ENCODE results near the gene SLC12A3.
"Not testable (repeated sequence)": the region's sequence is repeated elsewhere in the genome, so short reads cannot be mapped to it uniquely, and the experiment has no call there.

SLC12A3 gene

DNA sequence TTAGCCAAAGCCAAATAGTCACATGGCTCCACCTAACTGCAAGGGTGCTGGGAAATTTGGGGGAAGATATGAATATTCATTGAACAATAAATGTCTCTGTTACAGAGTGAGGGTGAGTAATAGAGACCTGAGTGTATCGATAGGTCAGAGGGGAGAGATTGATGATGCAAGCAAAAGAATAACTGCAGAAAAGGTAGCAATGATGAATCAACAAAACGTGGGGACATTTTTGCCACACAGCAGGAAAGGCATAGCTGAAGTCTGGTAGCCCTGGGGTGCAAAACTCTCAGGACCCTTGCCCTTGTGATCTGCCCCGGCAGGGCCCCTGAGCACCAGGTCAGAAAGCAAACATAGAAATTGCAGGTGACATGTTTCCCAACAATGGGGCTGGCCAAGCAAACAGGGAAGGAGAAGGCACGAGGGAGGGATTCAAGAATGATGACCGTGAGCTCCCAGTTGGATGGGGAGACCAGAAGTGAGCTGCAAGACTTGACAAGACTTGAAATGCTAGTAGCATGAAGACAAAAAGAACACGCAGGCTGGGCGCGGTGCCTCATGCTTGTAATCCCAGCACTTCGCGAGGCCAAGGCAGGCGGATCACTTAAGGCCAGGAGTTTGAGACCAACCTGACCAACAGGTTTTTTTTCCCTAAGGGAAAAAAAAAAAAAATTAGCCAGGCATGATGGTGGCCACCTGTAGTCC is 54.2 kb downstream of the SLC12A3 start:
- DNase-seq (ENCODE audit: low spot score) = no peak

DNA sequence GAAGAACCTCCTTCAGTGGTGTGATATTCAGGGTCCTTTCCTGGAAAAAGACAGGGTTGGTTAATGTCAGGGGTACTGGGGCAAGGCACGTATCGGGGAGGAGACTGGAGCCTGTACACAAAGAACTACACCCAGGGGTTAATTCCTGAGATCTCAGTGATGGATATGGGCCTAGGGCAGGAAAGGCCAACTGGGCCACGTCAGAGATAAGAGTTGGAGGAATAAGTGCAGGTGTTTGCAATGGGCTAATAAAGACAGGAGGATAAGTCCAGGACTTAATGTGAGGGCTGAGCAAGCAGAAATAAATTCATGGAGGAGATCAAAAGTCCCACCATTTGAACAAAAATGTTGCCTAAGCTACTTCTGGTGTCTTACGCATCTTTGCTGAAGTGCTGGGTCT is 56.6 kb downstream of the SLC12A3 start:
- no peak for DNase-seq (ENCODE audit: low spot score)

DNA sequence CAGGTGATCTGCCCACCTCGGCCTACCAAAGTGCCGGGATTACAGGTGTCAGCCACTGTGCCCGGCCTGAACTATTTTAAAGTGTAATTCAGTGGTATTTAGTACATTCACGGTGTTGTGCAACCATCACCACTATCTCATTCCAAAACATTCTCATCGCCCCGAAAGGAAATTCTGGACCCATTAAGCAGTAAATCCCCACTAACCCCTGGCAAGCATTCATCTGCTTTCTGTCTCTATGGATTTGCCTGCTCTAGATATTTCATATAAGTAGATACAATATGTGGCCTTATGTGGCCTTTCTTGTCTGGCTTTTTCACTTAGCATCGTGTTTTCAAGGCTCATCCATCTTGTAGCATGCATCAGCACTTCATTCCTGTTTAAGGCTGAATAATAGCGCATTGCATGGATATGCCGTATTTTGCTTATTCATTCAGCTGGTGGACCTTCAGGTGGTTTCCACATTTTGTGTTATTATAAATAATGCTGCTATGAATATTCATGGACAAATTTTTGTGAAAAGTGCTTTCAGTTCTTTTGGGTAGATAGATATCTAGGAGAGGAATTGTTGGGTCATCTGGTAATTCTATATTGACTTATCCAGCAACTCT is 58.6 kb downstream of the SLC12A3 start:
- DNase-seq (ENCODE audit: low spot score) = no peak

DNA sequence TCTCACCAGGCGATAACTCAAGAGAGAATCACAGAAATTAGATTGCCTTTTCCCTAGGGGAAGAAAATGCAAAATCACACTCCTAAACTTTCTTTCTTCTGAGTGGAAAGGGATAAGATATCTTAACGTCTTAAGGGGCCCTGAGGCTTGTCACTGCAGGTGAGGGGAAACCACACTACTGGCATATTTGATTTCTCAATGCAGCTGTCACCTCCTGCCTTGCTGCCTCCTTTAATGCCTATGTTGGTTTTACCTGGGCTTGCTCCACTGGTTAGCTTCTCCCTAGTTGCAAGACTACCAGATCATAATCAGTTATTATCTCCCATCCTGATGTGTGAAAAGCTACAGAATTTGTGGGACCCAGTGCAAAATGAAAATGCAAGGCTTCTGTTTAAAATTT is 62.5 kb downstream of the SLC12A3 start:
- DNase-seq (ENCODE audit: low spot score) = no peak

DNA sequence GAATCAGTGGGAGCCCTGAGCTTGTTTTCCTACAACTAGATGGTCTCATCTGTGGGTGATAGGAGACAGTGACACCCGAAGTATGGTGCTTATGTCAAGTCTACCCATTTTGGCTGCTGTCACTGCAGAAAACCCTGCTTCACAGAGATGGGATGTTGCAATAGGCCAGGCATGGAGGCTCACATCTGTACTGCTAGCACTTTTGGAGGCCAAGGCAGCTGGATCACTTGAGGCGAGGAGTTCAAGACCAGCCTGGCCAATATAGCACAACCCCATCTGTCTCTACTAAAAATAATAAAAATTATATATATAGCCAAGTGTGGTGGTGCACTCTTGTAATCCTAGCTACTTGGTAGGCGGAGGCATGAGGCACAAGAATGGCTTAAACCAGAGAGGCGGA is 64.6 kb downstream of the SLC12A3 start:
- DNase-seq (ENCODE audit: low spot score) = no peak

DNA sequence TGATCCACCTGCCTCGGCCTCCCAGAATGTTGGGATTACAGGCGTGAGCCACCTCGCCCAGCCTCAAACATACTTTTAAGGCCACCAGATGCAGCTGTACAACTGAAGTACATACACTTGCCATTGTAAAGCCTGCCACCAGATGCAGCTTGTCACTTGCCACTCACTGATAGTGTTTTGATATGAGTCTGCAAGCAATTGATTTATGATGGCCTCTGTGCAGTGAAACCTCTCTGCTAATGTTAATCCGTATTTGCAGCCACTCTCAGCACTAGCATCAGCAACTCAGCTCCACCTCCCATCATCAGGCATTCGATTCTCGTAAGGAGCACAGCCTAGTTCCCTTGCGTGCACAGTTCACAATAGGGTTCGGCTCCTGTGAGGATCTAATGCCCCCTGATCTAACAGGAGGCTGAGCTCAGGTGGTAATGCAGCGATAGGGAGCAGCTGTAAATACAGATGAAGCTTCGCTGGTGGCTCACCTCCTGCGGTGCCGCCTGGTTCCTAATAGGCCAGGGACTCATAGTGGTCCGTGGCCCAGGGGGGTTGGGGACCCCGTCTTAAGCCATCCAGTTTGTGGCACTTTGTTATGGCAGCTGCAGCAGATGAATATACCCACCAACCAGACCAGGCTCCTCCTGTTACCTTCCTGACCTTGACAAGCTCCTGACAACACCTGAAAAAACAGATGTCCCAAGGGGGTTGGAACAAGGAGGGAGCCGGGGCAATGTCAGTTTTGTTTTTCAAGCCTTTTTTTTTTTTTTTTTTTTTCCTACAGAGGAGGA is 65.7 kb downstream of the SLC12A3 start:
- no peak for DNase-seq (ENCODE audit: low spot score)

DNA sequence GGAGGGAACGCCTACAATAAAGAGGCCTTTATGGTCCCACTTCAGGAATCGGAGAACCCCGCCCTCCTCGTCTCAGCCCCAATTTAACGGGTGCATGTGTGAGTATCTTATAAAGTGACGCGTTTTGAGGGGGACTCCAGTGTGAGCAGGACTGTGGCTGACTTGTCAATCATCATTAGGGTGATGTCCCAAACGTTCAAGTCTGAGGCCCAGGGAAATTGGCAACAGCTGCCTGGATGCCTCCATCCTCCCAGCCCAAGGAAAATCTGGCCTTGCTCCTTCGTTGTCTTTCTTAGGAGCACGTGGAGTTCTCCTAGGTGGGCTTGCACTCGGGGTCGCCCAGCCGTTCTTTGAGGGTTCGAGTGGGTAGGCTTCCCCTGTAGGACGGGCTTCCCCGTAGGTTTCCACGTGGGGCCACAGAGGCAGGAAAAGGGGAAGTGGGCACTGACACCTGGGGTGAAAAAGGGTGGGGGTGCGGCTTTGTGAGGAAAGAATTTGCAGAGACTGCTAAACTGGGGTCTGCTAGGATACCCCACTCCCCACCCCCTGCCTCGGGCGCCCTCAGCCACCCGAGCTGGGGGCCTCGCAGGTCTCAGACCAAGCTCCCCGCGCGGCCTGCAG is 66.4 kb downstream of the SLC12A3 start:
- DNase-seq (ENCODE audit: low spot score) = peak; percentile 91

DNA sequence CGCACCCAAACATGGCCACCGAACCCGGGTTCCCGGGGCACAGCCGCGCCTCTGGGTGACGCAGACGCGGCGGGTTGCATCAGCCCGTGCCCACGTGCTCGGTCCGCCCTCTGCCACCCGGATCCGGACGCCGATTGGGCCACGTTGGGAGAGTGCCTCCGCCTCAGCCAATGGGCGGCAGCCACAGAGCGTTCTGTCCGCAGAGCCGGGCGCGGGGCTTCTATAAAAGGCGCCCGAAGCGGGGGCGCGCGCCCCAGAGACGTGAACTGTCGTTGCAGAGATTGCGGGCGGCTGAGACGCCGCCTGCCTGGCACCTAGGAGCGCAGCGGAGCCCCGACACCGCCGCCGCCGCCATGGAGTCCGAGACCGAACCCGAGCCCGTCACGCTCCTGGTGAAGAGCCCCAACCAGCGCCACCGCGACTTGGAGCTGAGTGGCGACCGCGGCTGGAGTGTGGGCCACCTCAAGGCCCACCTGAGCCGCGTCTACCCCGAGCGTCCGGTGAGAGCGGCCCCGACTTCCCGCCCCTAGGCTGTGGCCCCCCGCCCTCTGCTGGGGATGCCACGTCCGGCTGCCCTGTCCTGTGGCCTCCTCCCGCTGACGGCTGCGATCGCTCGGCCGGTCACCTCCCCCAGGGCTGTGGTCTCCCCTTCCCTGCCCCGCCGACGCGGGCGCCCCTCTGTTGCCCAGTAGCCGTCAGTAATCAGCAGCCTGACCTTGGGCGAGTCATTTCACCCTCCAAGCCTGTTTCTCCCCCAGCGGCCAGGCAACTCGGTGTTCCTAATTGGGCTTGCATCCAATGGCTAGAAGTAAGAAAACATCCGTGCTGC is 67.1 kb downstream of the SLC12A3 start, which contains the start of gene HERPUD1:
HERPUD1 (plus strand) TSS at position 251 of the 829 bp plus-strand sequence; CDS start at position 354, 103 bp downstream.
- DNase-seq (ENCODE audit: low spot score) = peak; percentile 99

DNA sequence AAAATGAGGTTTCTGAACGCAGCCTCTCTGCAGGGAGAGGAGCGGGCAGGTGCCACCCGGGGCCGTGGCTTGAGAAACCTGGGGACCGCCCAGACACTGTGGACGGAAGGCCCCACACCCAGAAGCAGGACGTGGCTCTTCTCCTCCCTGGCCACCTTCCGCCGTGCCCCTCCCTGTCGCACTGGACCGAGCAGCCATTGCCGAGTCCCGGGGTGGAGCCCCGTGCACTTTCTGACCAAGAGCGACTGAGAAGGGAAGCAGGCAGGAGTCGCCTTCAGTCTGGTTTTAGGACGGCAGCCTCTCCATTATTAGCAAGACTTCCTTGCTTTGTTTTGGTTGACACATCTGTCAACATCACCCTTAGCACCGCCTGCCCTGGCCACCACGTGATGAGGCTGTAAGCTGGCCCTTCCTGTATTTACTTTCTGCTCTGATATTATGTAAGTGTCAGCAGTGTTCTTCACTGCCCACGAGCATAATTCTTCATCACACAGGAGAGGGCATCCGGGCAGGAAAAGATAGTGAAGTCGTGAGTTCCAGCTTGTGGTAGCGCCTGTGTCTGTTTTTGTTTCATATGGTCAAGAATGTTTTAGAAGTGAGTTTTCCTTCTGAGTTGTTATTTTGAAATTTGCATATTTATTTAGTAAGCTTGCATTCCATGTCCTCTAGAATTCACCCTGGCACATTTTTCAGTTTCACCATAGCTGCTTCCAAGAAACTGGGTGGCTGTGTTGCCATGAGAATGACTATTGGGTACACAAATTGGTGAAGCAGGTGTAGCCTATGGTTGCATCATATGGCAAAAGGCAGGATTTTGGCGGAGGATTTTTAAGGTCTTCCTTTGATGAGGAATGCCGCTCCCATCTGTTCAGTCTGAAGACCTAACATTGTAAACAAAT is 68.0 kb downstream of the SLC12A3 start:
- DNase-seq (ENCODE audit: low spot score) = no peak

DNA sequence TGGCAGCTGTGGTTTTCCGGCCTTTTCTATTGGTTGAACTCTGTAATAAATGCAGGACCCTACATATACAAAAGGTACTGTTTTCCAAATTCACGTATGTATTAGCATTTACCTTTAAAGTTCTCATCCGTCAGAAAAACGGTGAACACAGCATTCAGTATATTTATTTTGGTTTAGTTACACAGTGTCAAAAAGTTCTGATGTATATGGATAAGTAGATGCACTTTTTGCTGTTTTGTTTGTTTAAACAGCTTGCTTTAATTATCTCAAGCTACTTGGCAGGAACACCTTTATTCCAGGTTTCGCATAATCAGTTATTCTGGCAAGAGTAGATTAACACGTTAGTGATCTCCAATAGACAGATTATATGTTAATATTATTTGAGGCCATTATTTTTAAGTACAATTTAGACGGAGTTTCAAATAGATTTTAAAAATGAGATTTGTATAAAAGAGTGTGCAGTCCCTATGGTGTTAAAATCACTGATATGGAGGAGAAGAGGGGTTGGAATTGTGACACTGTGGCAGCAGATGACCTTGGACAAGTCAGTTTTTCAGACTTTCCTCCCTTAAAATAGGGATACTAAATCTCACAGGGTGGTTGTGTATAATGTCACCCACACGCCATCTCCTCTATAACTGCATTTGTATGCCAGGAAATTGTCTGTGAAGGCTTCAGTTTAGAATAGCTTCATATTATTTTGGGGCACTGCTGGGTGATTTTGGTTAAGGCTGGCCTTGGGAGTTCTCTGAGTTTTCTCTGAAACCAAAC is 69.0 kb downstream of the SLC12A3 start:
- no peak for DNase-seq (ENCODE audit: low spot score)

DNA sequence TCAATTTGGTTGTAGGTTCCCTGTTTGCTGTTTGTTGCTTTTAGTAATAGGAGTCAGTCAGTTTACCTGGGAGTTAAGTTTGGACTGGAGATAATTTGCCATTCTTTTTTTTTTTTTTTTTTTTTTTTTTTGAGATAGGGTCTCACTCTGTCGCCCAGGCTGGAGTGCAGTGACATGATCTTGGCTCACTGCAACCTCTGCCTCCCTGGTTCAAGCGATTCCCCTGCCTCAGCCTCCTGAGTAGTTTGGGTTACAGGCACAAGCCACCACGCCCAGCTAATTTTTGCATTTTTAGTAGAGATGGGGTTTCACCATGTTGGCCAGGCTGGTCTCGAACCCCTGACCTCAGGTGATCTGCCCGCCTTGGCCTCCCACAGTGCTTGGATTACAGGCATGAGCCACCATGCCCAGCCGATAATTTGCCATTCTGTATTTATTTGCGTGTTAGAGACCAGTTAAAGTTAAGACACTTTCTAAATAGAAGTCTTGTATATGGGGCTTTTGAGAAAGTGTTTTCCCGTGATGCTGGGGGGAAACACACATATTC is 69.7 kb downstream of the SLC12A3 start:
- DNase-seq (ENCODE audit: low spot score) = not testable (repeated sequence)

DNA sequence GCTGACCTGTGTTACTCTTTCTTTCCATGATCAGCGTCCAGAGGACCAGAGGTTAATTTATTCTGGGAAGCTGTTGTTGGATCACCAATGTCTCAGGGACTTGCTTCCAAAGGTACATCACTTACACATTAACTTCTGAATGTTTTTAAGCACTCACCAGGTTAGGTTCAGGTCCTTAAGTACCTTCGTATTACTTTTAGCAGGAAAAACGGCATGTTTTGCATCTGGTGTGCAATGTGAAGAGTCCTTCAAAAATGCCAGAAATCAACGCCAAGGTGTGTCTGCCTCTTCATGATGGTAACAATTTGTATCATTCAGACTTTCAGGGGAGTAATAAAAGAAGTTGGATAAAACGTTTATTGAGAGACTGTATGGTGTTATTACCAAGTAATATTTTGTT is 70.2 kb downstream of the SLC12A3 start:
- DNase-seq (ENCODE audit: low spot score) = no peak

DNA sequence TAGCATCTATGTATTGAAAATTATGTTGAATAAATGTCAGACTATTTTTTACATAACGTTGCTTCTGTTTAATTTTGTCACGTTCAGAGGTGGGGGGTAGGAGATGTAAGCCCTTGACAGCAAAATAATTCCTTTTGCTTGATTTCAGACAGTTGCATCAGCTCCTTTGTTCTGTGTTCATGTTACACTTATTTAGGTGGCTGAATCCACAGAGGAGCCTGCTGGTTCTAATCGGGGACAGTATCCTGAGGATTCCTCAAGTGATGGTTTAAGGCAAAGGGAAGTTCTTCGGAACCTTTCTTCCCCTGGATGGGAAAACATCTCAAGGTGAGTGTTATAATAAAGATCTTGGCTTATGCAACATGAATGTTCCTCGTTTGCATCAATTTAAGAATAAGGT is 71.5 kb downstream of the SLC12A3 start:
- no peak for DNase-seq (ENCODE audit: low spot score)

DNA sequence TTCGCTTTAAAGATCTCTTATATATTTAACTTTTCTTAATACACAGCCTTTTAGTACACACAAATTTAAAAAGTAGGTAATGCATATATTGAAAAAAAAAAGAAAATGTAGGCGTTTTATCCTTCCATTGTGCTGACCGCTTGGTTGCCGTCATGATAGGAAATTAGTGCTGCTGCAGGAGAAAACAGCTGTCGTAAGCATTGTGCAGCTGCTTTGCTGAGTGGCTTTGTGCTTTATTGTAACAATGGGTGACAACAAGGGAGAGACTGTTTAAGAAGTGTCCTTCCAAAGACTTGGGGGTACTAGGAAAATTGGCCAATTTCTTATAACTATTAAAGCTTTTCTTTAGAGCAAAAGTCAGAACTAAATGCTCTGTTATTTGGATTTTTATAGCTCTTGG is 71.9 kb downstream of the SLC12A3 start:
- no peak for DNase-seq (ENCODE audit: low spot score)

DNA sequence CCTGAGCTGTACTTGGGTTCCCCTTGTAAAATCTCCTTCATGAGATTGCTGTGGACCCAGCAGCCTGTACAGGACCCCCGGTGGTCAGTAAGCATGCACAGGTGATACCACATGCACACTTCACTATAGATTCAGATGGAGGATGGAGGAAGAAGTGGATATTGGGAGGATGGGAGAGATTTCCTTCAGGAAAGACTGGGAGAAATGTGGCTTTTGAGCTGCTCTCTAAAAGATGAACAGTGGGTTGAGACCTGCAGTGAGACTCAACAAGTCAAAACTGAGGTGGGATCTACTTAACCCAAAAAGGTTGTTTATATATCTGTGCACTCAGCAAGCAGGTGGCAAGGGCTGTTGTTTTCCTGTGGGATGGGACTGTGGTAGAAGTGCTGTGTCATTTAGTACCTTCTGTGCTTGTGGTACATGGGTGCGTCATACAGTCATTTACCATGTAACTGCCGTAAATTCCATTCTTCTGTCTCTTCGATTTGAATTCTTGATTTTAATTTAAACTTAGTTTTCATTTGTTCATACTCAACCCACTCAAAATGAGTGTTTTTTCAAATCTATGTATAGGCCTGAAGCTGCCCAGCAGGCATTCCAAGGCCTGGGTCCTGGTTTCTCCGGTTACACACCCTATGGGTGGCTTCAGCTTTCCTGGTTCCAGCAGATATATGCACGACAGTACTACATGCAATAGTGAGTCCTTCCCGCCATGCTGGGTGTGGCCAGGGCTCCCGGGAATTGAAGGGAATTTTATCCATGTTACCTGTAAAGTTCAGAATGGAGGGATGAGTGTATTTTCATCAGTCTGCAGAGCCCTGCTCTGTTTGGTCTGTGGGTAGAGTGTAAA is 73.9 kb downstream of the SLC12A3 start:
- DNase-seq (ENCODE audit: low spot score) = no peak

DNA sequence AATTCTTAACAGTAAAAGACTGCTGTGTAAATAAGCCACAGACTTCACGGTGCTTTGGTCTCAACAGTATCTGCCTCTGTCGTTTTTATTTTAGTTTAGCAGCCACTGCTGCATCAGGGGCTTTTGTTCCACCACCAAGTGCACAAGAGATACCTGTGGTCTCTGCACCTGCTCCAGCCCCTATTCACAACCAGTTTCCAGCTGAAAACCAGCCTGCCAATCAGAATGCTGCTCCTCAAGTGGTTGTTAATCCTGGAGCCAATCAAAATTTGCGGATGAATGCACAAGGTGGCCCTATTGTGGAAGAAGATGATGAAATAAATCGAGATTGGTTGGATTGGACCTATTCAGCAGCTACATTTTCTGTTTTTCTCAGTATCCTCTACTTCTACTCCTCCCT is 74.8 kb downstream of the SLC12A3 start:
- no peak for DNase-seq (ENCODE audit: low spot score)

DNA sequence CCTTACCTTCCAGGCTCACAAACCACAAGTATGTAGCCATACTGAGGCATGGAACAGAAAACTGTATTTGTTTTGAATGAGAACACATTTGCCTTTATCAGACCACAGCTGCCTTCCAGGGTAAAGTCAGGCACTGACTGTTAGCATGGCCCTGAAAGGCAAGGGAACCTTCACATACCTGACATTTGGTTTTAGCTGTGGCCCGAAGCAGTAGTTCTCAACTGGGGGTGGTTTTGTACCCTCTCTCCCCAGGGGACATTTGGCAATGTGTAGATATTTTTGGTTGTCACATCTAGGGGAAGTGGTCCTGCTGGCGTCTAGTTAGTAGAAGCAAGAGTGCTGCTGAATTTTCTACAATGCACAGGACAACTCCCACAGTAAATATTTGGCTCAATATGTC is 76.1 kb downstream of the SLC12A3 start:
- peak; percentile 51 for DNase-seq (ENCODE audit: low spot score)

DNA sequence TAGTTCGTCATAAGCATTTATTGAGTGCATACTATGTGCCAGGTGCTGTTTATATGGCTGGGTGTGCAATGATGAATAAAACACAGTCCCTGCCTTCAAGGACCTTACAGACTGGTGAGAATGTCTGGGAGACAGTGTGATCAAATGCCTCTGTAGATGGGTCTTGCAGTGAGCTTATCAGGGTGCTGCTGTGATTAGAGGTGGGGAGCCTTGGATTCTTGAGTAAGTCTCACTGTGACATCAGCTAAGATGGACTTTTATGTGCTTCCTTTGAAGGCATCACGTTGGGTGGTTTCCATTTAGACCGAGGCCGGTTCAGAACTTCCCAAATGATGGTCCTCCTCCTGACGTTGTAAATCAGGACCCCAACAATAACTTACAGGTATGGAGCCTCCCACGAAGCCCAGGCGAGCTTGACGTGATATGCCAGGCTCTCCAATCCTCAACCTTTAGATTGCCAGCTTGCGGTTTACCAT is 76.9 kb downstream of the SLC12A3 start:
- DNase-seq (ENCODE audit: low spot score) = no peak
